HL-60 (cell line): ENCODE data around the gene CLDN8.
A peak's percentile ranks its signal among the peaks of the same experiment; 100 is the strongest.

ENCODE experiments used
- DNase-seq, 2 experiments: peaks; one replicate each; pipeline ENCODE4 v3.0.0-alpha.2; 2010 to 2020; ENCODE audit warnings: low read depth in 1 of 2, low spot score in 1 of 2
- H3K27ac ChIP-seq: fragments of 250-450 bp; sonication (Bioruptor Pico); replicated peaks from 2 replicates; pipeline ENCODE4 v1.5.1; 2020; ENCODE audit warnings: mild to moderate bottlenecking, moderate library complexity
- H3K27me3 ChIP-seq: fragments of 250-450 bp; sonication (Bioruptor Pico); 2 replicates; pipeline ENCODE4 v1.5.1; 2021; ENCODE audit warnings: mild to moderate bottlenecking, moderate library complexity; ENCODE audit not compliant: insufficient read depth, poor library complexity, severe bottlenecking
- H3K4me3 ChIP-seq: replicated peaks from 2 replicates; pipeline ENCODE4 v1.5.1; 2011; ENCODE audit warnings: mild to moderate bottlenecking, control low read depth, low read length; ENCODE audit not compliant: insufficient read depth
- CTCF ChIP-seq: IDR thresholded peaks from one replicate; pipeline ENCODE4 v1.5.1; 2011; ENCODE audit warnings: low read length, control low read depth, inconsistent platforms; ENCODE audit not compliant: insufficient read depth
- GABPA ChIP-seq: IDR thresholded peaks from 2 replicates; pipeline ENCODE4 v1.6.1; 2012; ENCODE audit warnings: low read depth
- POLR2AphosphoS5 ChIP-seq: IDR thresholded peaks from 2 replicates; pipeline ENCODE4 v1.6.1; 2012; ENCODE audit warnings: low read depth
- SPI1 ChIP-seq: IDR thresholded peaks from 2 replicates; pipeline ENCODE4 v1.6.1; 2012; ENCODE audit warnings: low read depth, mild to moderate bottlenecking, borderline replicate concordance
- TF ChIP-seq, protein P1 (sequence below): IDR thresholded peaks from 2 replicates; pipeline ENCODE4 v1.6.1; 2012; ENCODE audit warnings: low read depth; ENCODE audit not compliant: insufficient replicate concordance

Gene CLDN8

DNA sequence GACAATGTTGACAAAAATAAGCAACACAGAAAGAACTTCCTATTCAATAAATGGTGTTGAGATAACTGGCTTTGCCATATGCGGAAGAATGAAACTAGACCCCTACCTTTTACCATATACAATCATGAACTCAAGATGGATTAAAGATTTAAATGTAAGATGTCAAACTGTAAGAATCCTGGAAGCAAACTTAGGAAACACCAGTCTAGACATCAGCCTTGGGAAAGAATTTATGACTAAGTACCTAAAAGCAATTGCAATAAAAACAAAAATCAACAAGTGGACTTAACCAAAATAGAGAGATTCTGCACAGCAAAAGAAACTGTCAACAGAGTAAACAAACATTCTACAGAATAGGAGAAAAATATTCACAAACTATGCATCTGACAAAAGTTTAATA is 16.1 kb upstream of the CLDN8 start:
- no peak for DNase-seq
- H3K27ac ChIP-seq = no peak overlapping the region
- no peaks in the 10 kb centered on the region for H3K27me3 ChIP-seq
- no peak for TF ChIP-seq POLR2AphosphoS5
- no peak for TF ChIP-seq GABPA
- no peak for TF ChIP-seq CTCF
- TF ChIP-seq, protein P1, sequence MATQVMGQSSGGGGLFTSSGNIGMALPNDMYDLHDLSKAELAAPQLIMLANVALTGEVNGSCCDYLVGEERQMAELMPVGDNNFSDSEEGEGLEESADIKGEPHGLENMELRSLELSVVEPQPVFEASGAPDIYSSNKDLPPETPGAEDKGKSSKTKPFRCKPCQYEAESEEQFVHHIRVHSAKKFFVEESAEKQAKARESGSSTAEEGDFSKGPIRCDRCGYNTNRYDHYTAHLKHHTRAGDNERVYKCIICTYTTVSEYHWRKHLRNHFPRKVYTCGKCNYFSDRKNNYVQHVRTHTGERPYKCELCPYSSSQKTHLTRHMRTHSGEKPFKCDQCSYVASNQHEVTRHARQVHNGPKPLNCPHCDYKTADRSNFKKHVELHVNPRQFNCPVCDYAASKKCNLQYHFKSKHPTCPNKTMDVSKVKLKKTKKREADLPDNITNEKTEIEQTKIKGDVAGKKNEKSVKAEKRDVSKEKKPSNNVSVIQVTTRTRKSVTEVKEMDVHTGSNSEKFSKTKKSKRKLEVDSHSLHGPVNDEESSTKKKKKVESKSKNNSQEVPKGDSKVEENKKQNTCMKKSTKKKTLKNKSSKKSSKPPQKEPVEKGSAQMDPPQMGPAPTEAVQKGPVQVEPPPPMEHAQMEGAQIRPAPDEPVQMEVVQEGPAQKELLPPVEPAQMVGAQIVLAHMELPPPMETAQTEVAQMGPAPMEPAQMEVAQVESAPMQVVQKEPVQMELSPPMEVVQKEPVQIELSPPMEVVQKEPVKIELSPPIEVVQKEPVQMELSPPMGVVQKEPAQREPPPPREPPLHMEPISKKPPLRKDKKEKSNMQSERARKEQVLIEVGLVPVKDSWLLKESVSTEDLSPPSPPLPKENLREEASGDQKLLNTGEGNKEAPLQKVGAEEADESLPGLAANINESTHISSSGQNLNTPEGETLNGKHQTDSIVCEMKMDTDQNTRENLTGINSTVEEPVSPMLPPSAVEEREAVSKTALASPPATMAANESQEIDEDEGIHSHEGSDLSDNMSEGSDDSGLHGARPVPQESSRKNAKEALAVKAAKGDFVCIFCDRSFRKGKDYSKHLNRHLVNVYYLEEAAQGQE = no peak
- no peak for TF ChIP-seq SPI1
- H3K4me3 ChIP-seq = no peak overlapping the region

- TF ChIP-seq, protein P1 = no peak
- TF ChIP-seq SPI1 = no peak
- Histone ChIP-seq H3K4me3 (no peak overlapping the region), H3K27me3 (no peaks in the 10 kb centered on the region), H3K27ac (no peak overlapping the region)
- peak in 1 of 2 experiments; percentile 23 for DNase-seq
Measured at GRCh38 chr21:30227633-30228404, 11.9 kb upstream of the CLDN8 start.

- Histone ChIP-seq H3K27me3 (no peaks in the 10 kb centered on the region), H3K4me3 (no peak overlapping the region), H3K27ac (no peak overlapping the region)
- no peak for DNase-seq
- no peak for TF ChIP-seq POLR2AphosphoS5
- TF ChIP-seq GABPA = no peak
- TF ChIP-seq, protein P1 = no peak
Measured at GRCh38 chr21:30227128-30227527, 11.2 kb upstream of the CLDN8 start.

GRCh38 chr21:30223596-30223995 is 7.7 kb upstream of the CLDN8 start:
- TF ChIP-seq CTCF = no peak
- TF ChIP-seq, protein P1 = no peak
- no peak for TF ChIP-seq GABPA
- TF ChIP-seq SPI1 = no peak
- no peak for TF ChIP-seq POLR2AphosphoS5
- H3K27me3 ChIP-seq = no peaks in the 10 kb centered on the region
- no peak overlapping the region for H3K4me3 ChIP-seq
- H3K27ac ChIP-seq = no peak overlapping the region
- no peak for DNase-seq
